Right forelimb (tissue), 1 donor: ENCODE results near the gene INPP4B.

Source experiments
- DNase-seq: peaks from one replicate; pipeline ENCODE4 v3.0.0-alpha.2; 2018

The INPP4B gene

DNA sequence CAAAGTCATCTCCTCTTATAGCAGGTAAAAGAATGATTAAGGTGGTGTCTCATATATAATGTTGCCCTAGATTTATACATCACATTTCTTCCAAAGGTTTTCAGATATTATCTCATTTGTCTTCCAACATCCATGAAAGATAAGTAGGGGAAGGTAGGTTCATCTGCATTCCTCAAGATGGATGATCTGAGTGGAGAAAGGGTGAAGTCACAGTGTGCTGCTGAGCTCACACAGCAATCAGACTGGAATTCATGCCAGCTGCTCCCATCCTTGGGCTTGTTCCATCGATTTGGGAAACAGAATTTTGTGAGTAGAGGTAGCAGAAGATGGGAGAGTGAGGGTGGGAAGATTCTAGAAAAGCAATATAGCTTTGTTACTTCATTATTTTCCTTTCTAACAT, 482.4 kb downstream of the INPP4B start:
- no peak for DNase-seq

GRCh38 chr4:142361981-142362380, 484.1 kb downstream of the INPP4B start:
- no peak for DNase-seq

GRCh38 chr4:142360657-142361056, 485.4 kb downstream of the INPP4B start:
- no peak for DNase-seq

DNA sequence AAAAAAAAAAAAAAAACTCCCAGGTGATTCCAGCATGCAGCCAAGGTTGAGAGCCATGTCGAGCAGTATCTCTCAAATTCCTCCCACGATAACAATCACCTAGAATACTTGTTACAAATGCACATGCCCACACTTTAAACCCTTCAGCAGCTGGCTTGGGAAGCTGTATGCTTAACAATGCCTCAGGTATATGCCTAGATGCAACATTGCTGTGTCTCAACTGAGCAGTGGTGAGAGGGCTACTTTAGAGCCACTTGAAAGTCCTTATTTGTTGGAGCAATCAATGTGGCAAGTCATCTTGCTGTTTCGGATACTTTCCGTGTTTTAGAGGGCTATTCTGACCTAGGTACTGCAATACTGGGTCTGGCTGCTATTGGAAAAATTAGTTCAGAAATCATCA, 487.4 kb downstream of the INPP4B start:
- DNase-seq: no peak

DNA sequence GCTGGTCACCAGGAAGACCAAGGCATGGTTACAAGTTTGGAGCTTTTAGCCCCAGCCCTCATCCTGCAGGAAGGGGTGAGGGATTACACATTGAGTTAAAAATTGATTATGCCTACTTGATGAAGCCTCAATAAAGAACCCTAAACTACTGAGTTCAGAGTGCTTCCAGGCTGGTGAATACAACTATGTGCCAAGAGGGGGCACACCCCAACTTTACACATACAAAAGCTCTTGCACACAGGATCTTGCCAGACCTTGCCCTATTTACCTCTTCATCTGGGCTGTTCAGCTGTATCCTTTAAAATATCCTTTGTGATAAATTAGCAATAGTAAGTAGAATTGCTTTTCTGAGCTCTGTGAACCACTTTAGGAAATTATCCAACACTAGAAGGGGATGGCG, 489.3 kb downstream of the INPP4B start:
- DNase-seq: no peak

- no peak for DNase-seq
These were observed 489.9 kb downstream of the INPP4B start for GRCh38 chr4:142356118-142356759.

GRCh38 chr4:142355421-142355930, 490.6 kb downstream of the INPP4B start:
- no peak for DNase-seq

DNA sequence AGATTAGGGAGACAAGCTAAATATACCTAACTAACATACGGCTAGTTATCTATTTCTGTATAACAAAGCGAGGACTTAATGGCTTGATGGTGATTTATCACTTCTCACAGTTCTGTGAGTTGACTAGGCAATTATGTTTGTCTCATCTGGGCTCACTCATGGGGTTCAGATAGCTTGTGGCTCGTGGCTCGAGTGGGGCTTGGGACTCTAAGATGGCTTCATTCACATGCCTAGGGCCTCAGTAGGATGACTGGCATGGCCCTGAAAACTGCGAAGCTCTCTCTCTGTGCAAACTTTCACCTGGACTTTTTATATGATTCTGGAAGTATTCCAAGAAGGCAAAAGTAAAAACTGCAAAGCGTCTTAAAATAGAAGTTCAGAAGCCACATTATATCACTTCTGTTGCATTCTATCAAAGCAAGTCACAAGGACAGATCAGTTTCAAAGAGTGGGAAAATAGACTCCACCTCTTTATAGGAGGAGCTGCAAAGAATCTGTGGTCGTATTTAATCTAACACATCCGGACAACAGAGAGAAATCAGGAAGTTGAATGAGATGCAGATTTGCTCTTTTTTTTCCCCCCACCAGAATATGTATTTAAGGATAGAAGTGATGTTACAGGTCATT, 491.2 kb downstream of the INPP4B start:
- no peak for DNase-seq

DNA sequence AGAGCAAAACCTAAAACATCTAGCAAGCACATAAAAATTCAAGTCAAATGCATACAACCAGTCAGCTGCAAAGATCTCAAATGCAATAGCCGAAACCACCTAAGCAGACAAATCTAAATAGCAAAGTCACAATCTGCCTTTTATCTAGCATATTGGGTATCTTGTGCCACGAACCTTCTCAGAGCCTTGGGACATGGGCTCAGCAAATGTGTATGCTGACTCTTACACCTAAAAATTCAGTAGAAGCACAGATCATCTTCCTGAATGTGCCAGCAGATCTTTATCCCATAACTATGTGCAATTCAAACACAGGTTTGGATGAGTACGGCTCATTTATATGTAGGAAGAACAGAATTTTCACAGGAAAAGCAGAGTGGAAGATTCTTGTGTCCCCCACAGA, 492.1 kb downstream of the INPP4B start:
- no peak for DNase-seq

GRCh38 chr4:142353149-142353738, 492.9 kb downstream of the INPP4B start:
- DNase-seq: no peak

GRCh38 chr4:142352712-142353111, 493.4 kb downstream of the INPP4B start:
- DNase-seq: no peak

DNA sequence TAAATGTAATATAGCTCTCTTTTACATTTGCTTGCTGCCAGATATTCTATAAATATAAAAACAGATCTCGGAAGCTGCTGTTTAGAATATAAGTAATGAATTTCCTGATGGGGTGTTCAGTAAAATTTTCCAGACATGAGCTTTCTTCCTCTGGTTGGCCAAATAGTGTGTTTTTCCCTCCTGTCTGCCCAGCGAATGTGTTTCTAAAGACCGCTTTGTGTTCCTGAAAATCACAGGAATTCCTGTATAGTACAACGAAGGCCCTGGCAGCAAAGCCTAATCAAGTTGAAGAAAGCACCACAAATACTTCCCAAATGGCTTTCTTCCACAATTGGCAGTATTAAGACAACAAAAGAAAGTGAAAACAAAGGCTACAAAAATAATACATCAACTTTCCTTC, 494.1 kb downstream of the INPP4B start:
- DNase-seq: no peak

GRCh38 chr4:142350871-142351270, 495.2 kb downstream of the INPP4B start:
- DNase-seq: no peak

GRCh38 chr4:142348613-142349021, 497.5 kb downstream of the INPP4B start:
- DNase-seq: no peak

DNA sequence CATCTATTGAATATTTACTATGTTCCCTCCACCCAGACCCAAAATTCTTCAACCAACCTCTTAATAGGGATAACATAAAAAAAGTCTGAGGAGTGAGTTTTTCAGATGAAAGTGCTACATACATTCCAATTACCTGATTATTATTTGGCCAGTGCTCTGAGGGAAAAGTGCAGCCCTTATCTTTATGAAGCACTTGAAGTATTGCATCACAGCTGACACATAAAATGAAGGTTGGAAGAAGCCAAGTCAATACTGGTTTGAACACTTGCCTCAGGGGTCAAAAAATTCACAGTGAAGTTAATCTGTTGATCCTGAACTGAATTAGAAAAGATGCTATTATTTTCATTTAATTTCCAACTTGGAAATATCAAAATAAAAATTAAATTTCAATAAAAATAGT, 498.9 kb downstream of the INPP4B start:
- DNase-seq: no peak

- no peak for DNase-seq
These were observed 500.2 kb downstream of the INPP4B start for GRCh38 chr4:142345924-142346323.

DNA sequence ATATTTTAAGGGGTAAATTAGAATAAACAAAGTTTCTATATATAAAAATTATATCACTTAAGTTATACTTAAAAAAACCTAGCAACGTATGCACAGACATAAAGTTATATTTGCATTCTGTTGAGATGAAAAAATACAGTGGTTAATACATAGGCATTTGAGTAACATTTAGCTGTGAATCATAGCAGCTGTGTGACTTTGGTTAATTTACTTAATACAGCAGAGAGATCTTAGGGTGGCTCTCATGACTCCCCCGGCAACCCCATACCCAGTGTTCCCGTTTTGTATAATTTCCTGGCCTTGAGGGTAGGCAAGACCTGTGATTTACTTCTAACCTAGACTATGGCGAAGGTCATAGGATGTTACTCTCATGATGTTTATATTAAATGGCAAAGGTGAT, 504.8 kb downstream of the INPP4B start:
- DNase-seq: no peak

DNA sequence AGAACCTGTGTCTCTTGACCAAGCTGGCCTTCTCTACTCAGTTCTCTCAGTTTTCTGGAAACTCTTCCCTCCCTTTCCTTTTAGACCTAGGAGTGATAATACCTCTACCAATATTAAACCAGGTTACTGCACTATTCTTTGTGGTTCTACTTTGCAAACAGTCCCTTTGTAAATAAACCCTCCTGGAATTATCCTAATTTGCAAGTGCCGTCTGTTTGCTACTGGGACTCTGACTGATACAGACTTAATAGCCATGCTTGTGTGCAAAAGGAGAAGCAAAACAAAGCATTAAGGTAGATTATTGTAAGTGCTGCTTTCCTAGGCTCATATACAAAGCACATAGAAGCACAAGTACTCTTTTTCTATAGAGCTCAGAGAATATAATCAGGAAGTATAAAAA, 507.0 kb downstream of the INPP4B start:
- DNase-seq: no peak

DNA sequence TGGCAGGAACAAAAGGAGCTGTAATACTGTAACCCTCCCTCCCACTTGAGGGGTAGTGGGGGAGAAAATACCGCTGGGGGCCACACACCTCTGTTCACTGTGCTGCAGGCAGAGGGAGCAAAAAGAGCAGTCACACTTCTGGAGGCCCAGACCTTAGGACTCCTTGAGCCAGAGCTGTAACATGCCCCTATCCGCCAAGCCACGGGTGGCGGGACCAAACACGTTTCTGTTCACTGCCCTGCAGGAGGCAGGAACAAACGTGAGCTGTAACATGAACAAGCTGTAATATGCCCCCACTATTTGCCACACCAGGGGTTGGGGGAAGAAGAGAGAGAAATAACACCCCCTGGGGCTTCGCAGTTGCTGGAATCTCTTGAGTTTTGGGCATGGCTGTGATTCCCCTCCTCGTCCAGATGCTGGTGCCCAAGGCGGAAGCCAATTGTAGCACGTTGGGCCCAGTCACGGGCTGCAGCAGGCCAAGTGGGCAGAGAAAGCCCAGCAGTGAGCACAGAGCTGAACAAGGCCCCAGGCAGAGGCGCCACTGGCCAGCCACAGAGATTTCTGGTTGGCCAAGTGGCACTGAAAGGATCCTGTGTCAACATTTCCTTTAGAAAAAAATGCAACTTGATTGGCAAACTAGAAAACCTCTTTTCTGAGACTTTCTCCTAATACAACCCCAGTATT, 509.7 kb downstream of the INPP4B start:
- DNase-seq: no peak

GRCh38 chr4:142334931-142335330, 511.2 kb downstream of the INPP4B start:
- no peak for DNase-seq

GRCh38 chr4:142331646-142332045, 514.5 kb downstream of the INPP4B start:
- no peak for DNase-seq

DNA sequence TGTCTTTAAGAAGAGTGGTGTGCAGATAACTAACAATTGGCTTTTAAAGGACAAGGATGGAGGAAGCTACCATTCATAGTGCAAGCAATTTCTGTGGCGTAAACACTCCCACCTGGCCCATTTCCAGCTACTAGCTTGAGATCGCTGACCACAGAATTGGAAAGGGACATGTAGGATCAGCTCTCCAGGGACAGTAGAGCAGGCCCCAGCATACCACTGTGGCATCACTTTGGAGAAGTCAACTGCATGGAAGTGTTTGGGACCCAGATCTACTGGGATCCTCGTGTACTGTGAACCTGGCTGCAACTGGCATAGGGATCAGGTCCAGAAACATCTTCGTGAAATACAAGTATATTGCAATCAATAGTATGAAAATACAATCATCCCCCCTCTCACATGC, 515.0 kb downstream of the INPP4B start:
- no peak for DNase-seq

- DNase-seq: no peak
These were observed 515.8 kb downstream of the INPP4B start for GRCh38 chr4:142330311-142330710.

DNA sequence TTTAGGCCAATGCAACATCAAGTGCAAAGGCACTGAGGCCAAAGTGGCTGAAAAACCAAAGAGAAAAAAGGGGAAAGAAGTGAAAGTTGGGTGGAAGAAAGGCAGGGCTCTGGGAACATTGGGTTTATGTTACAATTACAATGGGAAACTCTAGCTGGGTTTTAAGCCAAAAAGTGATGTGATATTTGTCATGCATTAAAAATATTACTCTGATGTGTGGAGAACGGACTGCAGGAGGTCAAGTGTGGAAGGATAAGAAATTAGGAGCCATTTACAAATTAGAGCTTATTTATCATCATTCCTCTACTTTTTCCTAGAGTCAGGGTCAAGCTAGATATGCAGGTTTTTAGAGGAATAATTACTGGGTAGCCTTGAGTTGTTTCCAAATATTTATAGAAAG, 516.8 kb downstream of the INPP4B start:
- no peak for DNase-seq
